Erythroblast (primary cell): ENCODE measurements around the gene SHROOM4.

ENCODE experiments used
- GATA1 ChIP-seq: IDR thresholded peaks from 2 replicates; pipeline ENCODE4 v1.6.1; 2011; ENCODE audit warnings: low read depth, mild to moderate bottlenecking, control low read depth, low read length, moderate library complexity
- POLR2A ChIP-seq: IDR thresholded peaks from 2 replicates; pipeline ENCODE4 v1.6.1; 2011; ENCODE audit warnings: mild to moderate bottlenecking, low read length

- TF ChIP-seq POLR2A (no peak), GATA1 (no peak)
Observed at GRCh38 chrX:50776248-50776647, 37.7 kb downstream of the SHROOM4 start.
